WTC11 (cell line): ENCODE measurements around the gene BLM.

Experiments
- ATF1 ChIP-seq: sonication (generic); formaldehyde crosslinking; IDR thresholded peaks from 2 replicates; pipeline ENCODE4 v1.8.1; 2023; ENCODE audit warnings: mild to moderate bottlenecking, moderate library complexity, missing genetic modification reagents
- CBFB ChIP-seq: sonication (generic); formaldehyde crosslinking; IDR thresholded peaks from 2 replicates; pipeline ENCODE4 v1.8.1; 2022; ENCODE audit warnings: mild to moderate bottlenecking, low read depth, missing genetic modification reagents
- CTCF ChIP-seq: fragments of 200-600 bp; IDR thresholded peaks from 2 replicates; pipeline ENCODE4 v1.8.0; 2022; ENCODE audit warnings: antibody characterized with exemption
- MAX ChIP-seq: sonication (generic); formaldehyde crosslinking; IDR thresholded peaks from 2 replicates; pipeline ENCODE4 v1.8.0; 2022; ENCODE audit warnings: mild to moderate bottlenecking, missing genetic modification reagents
- SP1 ChIP-seq: sonication (generic); formaldehyde crosslinking; conservative IDR thresholded peaks from 2 replicates; pipeline ENCODE4 v1.8.1; 2022; ENCODE audit warnings: missing genetic modification reagents
- TCF7 ChIP-seq: sonication (generic); formaldehyde crosslinking; IDR thresholded peaks from 2 replicates; pipeline ENCODE4 v1.8.0; 2022; ENCODE audit warnings: mild to moderate bottlenecking, low read depth, missing genetic modification reagents, moderate library complexity
- USF2 ChIP-seq: sonication (generic); formaldehyde crosslinking; IDR thresholded peaks from 2 replicates; pipeline ENCODE4 v1.8.1; 2023; ENCODE audit warnings: mild to moderate bottlenecking, missing genetic modification reagents, moderate library complexity
- ZNF416 ChIP-seq: fragments of 250-450 bp; sonication (Bioruptor Pico); IDR thresholded peaks from 2 replicates; pipeline ENCODE4 v1.9.0; 2021; ENCODE audit warnings: mild to moderate bottlenecking, inconsistent platforms

GRCh38 chr15:90813796-90814190, 96.6 kb downstream of the BLM start:
- TF ChIP-seq USF2 (CRISPR knock-in tag) (no peak), CTCF (no peak), CBFB (CRISPR knock-in tag) (no peak), TCF7 (no peak), ZNF416 (no peak), ATF1 (no peak), SP1 (CRISPR knock-in tag) (no peak), MAX (CRISPR knock-in tag) (no peak)
